Body of pancreas (tissue), 4 donors: Measurements from ENCODE around the gene AK5. TPM values are rescaled to one million over a fixed set of nuclear protein-coding genes. Genes with fewer than 3 reads are reported as not detected.

Experiments used
- ATAC-seq: fragments of 150-250 bp; one replicate; pipeline ENCODE4 v1.9.1; 2016
- DNase-seq, 4 donors: peaks; one replicate each; pipeline ENCODE4 v3.0.0-alpha.2; 2019
- H3K27ac ChIP-seq, 4 donors: fragments of 200-600 bp; sonication (generic); 1 replicate in 3 of 4; 2 replicates in 1 of 4; pipeline versions ENCODE4 v1.5.1 to v1.6.1; 2016 to 2019; ENCODE audit warnings: mild to moderate bottlenecking in 1 of 4, mixed read lengths in 1 of 4, moderate library complexity in 1 of 4
- H3K27me3 ChIP-seq, 2 donors: fragments of 200-600 bp; sonication (generic); one replicate each; pipeline ENCODE4 v1.6.0; 2016; ENCODE audit warnings: mild to moderate bottlenecking in 1 of 2
- H3K36me3 ChIP-seq, 2 donors: fragments of 200-600 bp; sonication (generic); replicated peaks in 1 of 2; 2 replicates each; pipeline ENCODE4 v1.5.1; 2016; ENCODE audit warnings: low read depth in 2 of 2; ENCODE audit not compliant: insufficient read depth in 1 of 2
- H3K4me1 ChIP-seq: fragments of 200-600 bp; sonication (generic); one replicate; pipeline ENCODE4 v1.6.0; 2016
- H3K4me3 ChIP-seq, 2 donors: fragments of 200-600 bp; sonication (generic); 1 replicate in 1 of 2; 2 replicates in 1 of 2; pipeline ENCODE4 v1.5.1; 2016 to 2019
- H3K9me3 ChIP-seq, 3 donors: fragments of 200-600 bp; sonication (generic); 1 replicate in 2 of 3; 2 replicates in 1 of 3; pipeline ENCODE4 v1.5.1; 2016
- POLR2A ChIP-seq, 3 donors: fragments of 450-650 bp; IDR thresholded peaks; one replicate each; pipeline ENCODE4 v1.6.1; 2016; ENCODE audit warnings: antibody characterized with exemption in 3 of 3, mild to moderate bottlenecking in 2 of 3
- WGBS, 2 donors: methylation state at CpG; one replicate each; pipeline ENCODE4 v1.1.5; 2017; 5-methylcytosine and 5-hydroxymethylcytosine counted together
- intact Hi-C: fragments of 100-400 bp; cut with DNase I; formaldehyde crosslinking; loops from one replicate; pipeline ENCODE4 v1.15.1; 2023
- total RNA-seq, 2 donors: library from RNA; depleted of rRNA; stranded (reverse); fragments of >200 nt; gene quantifications; one replicate each; pipeline ENCODE4 v1.1.0, GENCODE V29; 2016
- TF ChIP-seq, protein P1 (sequence below), 7 experiments: fragments of 450-650 bp in 4 of 7; fragments of 200-600 bp in 3 of 7; sonication (generic) in 3 of 7; IDR thresholded peaks; one replicate each; pipeline ENCODE4 v1.5.1; 2016 to 2019; ENCODE audit warnings: antibody characterized with exemption in 7 of 7

AK5 gene
- total RNA-seq, 2 donors from 2014 or later = not detected

DNA sequence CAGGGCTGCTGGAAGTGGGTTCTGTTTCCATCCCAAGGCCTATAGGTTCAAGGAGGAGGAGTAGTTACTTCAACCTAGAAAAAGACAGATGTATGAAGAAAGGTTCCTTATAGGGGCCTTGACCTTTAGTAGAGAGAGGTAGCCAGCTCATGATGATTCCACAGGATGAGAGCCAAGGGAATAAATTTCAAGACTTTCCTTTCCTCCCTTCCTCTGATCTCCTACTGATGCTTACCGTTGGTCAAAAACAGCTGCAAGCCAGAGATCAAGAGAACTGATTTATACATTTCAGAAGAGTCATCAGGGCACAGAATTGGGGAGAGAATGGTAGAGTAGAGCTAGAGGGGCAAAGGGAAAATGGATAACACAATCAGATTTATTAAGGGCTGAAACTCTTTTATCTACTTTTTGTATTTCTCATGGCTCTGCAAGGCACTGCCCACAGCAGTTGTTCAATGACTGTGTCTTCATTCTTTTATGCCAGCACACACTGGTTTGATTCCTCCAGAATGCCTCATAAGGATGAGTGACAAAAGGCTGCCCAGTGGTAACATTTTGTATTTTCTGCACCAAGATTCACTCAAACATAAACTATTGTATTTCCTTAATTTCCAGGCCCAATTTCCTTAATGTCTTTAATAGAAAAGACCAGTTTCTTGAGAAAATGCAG, 37.4 kb downstream of the AK5 start:
- H3K9me3 ChIP-seq = no peaks in the 10 kb centered on the region
- DNase-seq (no peak), ATAC-seq (no peak)
- no peak overlapping the region for H3K4me3 ChIP-seq
- TF ChIP-seq, protein P1, sequence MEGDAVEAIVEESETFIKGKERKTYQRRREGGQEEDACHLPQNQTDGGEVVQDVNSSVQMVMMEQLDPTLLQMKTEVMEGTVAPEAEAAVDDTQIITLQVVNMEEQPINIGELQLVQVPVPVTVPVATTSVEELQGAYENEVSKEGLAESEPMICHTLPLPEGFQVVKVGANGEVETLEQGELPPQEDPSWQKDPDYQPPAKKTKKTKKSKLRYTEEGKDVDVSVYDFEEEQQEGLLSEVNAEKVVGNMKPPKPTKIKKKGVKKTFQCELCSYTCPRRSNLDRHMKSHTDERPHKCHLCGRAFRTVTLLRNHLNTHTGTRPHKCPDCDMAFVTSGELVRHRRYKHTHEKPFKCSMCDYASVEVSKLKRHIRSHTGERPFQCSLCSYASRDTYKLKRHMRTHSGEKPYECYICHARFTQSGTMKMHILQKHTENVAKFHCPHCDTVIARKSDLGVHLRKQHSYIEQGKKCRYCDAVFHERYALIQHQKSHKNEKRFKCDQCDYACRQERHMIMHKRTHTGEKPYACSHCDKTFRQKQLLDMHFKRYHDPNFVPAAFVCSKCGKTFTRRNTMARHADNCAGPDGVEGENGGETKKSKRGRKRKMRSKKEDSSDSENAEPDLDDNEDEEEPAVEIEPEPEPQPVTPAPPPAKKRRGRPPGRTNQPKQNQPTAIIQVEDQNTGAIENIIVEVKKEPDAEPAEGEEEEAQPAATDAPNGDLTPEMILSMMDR (IDR thresholded peaks at IDR 0.05) = no peak
- TF ChIP-seq POLR2A (IDR thresholded peaks at IDR 0.05) = no peak
- intact Hi-C loops = no loop called here
- 58 to 79% methylated on average over 1 of the region's 1 CpG for WGBS, 2 donors
- no peak overlapping the region for H3K27ac ChIP-seq
- H3K36me3 ChIP-seq = no peaks in the 10 kb centered on the region
- no peaks in the 10 kb centered on the region for H3K27me3 ChIP-seq
- H3K4me1 ChIP-seq = peaks cover 15% of the 10 kb centered on the region

GRCh38 chr1:77322061-77322900, 40.5 kb downstream of the AK5 start:
- Histone ChIP-seq H3K36me3 (no peaks in the 10 kb centered on the region), H3K9me3 (no peaks in the 10 kb centered on the region), H3K27ac (peak overlapping the region in 1 of 4 donors; percentile 26), H3K27me3 (no peaks in the 10 kb centered on the region), H3K4me1 (peaks cover 15% of the 10 kb centered on the region), H3K4me3 (no peak overlapping the region)
- DNase-seq (peak in 3 of 4 donors; percentile 8 to 16 (median 15)), ATAC-seq (peak; percentile 53)
- TF ChIP-seq POLR2A (IDR thresholded peaks at IDR 0.05) = no peak
- TF ChIP-seq, protein P1 (IDR thresholded peaks at IDR 0.05) = no peak
- 40 to 43% methylated on average over 6 of the region's 6 CpGs for WGBS, 2 donors
- intact Hi-C loops = no loop called here

DNA sequence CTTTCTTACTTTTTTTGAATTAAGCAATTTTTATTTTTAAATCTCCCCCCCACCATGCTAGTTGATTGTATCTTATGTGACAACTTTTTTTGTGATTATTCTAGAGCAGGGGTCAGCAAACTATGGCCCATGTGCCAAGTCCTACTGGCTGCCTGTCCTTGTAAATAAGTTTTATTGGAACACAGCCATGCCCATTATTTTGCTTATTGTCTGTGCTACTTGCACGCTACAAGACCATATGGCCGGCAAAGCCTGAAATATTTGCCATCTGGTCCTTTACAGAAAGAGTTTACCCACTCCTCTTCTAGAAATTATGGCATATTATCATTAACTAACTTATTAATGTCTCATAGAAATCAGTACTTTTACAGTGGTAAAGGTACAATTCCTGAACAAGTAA, 51.7 kb downstream of the AK5 start:
- Histone ChIP-seq H3K4me3 (no peak overlapping the region), H3K9me3 (no peaks in the 10 kb centered on the region), H3K27ac (no peak overlapping the region), H3K36me3 (no peaks in the 10 kb centered on the region), H3K4me1 (no peaks in the 10 kb centered on the region), H3K27me3 (no peaks in the 10 kb centered on the region)
- WGBS, 2 donors = 71 to 88% methylated on average over 2 of the region's 2 CpGs
- DNase-seq = no peak
- ATAC-seq = no peak
- TF ChIP-seq, protein P1 (IDR thresholded peaks at IDR 0.05) = no peak
- TF ChIP-seq POLR2A (IDR thresholded peaks at IDR 0.05) = no peak
- intact Hi-C loops = no loop called here

DNA sequence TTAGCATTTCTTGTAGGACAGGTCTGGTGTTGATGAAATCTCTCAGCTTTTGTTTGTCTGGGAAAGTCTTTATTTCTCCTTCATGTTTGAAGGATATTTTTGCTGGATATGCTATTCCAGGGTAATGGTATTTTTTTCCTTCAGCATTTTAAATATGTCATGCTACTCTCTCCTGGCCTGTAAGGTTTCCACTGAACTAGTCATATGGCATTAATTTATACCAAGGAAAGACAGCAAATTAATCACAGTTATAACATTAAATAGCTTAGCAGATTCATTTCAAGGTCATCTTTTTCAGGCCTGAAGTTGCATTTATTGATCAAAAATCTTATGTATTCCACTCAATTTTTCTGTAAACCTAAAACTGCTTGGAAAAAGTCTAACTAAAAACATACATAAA, 54.9 kb downstream of the AK5 start:
- TF ChIP-seq, protein P1 (IDR thresholded peaks at IDR 0.05) = no peak
- no peak for TF ChIP-seq POLR2A (IDR thresholded peaks at IDR 0.05)
- DNase-seq = no peak
- H3K36me3 ChIP-seq = no peaks in the 10 kb centered on the region
- ATAC-seq = no peak
- no peaks in the 10 kb centered on the region for H3K27me3 ChIP-seq
- no peak overlapping the region for H3K4me3 ChIP-seq
- no peaks in the 10 kb centered on the region for H3K9me3 ChIP-seq
- no peaks in the 10 kb centered on the region for H3K4me1 ChIP-seq
- H3K27ac ChIP-seq = no peak overlapping the region
- intact Hi-C loops = no loop called here
